DND-41 (cell line): Measurements from ENCODE around the gene RHOH.

Experiments used
- CTCF ChIP-seq: IDR thresholded peaks from 2 replicates; pipeline ENCODE4 v1.5.1; 2012; ENCODE audit warnings: borderline replicate concordance, low read length, moderate library complexity, mild to moderate bottlenecking; ENCODE audit not compliant: poor library complexity, severe bottlenecking; ENCODE audit errors: extremely low read depth
- EZH2 ChIP-seq: IDR thresholded peaks from 3 replicates; pipeline ENCODE4 v1.6.1; 2012; ENCODE audit warnings: borderline replicate concordance, low read depth, mild to moderate bottlenecking, moderate library complexity, low read length, inconsistent platforms; ENCODE audit not compliant: severe bottlenecking

- TF ChIP-seq CTCF (no peak), EZH2 (no peak)
These were observed at the start of gene RHOH for GRCh38 chr4:40196724-40197281.
